ENCODE results near the gene KIAA0753.

The KIAA0753 gene

DNA sequence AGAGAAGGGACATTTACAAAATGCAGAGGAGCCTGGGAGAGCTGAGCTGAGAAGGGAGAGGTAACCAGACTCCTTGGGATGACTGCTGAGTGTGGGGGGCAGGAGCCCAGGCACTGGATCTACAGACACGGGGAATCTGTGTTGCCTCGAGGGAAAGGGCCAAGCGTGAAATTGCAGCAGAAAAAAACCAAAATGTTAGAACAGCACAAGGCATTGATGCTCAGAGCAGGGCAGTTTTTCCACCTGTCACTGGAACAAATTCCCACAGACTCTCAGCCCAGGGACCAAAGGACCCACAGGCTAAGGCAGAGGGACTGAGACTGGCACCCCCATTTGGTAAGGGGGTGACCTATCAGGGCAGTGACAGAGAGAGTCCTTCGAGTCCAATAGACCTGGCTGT lies 86.2 kb downstream of the KIAA0753 start:
- Histone ChIP-seq H3K36me3 (ENCODE audit: control insufficient read depth, insufficient read depth, low read length) (no peaks in the 10 kb centered on the region), H3K27me3 (replicated peaks; ENCODE audit: control insufficient read depth, insufficient read depth, low read length) (peaks cover 7% of the 10 kb centered on the region), H3K4me3 (replicated peaks; ENCODE audit: low read depth, low read length) (no peak overlapping the region)
- TF ChIP-seq, protein P1, sequence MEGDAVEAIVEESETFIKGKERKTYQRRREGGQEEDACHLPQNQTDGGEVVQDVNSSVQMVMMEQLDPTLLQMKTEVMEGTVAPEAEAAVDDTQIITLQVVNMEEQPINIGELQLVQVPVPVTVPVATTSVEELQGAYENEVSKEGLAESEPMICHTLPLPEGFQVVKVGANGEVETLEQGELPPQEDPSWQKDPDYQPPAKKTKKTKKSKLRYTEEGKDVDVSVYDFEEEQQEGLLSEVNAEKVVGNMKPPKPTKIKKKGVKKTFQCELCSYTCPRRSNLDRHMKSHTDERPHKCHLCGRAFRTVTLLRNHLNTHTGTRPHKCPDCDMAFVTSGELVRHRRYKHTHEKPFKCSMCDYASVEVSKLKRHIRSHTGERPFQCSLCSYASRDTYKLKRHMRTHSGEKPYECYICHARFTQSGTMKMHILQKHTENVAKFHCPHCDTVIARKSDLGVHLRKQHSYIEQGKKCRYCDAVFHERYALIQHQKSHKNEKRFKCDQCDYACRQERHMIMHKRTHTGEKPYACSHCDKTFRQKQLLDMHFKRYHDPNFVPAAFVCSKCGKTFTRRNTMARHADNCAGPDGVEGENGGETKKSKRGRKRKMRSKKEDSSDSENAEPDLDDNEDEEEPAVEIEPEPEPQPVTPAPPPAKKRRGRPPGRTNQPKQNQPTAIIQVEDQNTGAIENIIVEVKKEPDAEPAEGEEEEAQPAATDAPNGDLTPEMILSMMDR (IDR thresholded peaks at IDR 0.05; ENCODE audit: insufficient read depth, low read length, poor library complexity, severe bottlenecking): no peak
- DNase-seq (ENCODE audit: extremely low read depth, insufficient read length): no peak

DNA sequence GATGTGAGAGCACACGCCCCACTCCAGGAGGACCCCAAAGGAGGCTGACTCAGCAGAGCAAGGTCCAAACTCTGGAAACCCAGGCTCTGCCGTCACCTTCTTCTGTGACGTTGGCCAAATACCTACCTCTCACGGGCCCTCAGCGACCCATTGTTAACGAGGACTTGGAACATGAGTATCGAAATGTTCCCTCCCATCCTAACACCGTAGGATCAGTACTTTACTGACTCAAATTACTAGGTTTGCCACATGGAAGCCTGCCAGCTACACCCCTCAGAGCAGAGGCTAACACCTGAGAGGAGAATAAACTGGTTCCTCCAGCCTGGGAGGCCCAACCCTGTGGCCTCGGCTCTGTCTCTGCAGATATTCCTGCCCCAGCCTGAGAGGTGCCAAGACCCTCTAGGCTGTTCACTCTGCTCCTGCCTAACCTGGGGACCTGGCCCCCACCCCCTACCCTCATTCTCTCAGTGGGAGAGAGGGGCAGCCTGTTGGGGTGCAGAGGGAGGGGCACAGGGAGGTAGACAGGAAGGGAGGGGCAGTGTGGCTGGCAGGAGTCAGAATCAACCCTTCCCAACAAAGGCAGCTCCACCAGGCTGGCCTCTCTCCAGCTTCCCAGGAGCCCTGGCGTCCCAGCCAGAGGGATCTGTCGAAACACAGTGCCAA lies 88.5 kb downstream of the KIAA0753 start:
- Histone ChIP-seq H3K36me3 (ENCODE audit: control insufficient read depth, insufficient read depth, low read length) (no peaks in the 10 kb centered on the region), H3K27me3 (replicated peaks; ENCODE audit: control insufficient read depth, insufficient read depth, low read length) (peaks cover 7% of the 10 kb centered on the region), H3K4me3 (replicated peaks; ENCODE audit: low read depth, low read length) (no peak overlapping the region)
- TF ChIP-seq, protein P1 (IDR thresholded peaks at IDR 0.05; ENCODE audit: insufficient read depth, low read length, poor library complexity, severe bottlenecking): no peak
- no peak for DNase-seq (ENCODE audit: extremely low read depth, insufficient read length)

DNA sequence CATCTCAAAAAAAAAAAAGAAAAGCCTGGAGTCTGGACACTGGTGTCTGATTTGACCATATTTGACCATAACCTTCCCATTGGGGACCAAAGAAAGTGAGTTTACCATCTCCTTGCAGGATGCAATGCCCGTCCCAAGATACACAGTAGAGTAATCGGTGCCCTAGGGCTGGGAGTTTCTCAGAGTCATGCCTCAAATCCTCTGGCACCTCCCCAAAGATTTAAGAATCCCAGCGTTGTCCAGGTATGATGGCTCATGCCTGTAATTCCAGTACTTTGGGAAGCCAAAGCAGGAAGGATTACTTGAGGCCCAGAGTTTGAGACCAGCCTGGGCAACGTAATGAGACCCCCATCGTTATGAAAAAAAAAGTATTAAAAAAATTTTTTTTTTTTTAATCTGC lies 89.2 kb downstream of the KIAA0753 start:
- TF ChIP-seq, protein P1 (IDR thresholded peaks at IDR 0.05; ENCODE audit: insufficient read depth, low read length, poor library complexity, severe bottlenecking): no peak
- Histone ChIP-seq H3K4me3 (replicated peaks; ENCODE audit: low read depth, low read length) (no peak overlapping the region), H3K27me3 (replicated peaks; ENCODE audit: control insufficient read depth, insufficient read depth, low read length) (peaks cover 7% of the 10 kb centered on the region), H3K36me3 (ENCODE audit: control insufficient read depth, insufficient read depth, low read length) (no peaks in the 10 kb centered on the region)
- no peak for DNase-seq (ENCODE audit: extremely low read depth, insufficient read length)

DNA sequence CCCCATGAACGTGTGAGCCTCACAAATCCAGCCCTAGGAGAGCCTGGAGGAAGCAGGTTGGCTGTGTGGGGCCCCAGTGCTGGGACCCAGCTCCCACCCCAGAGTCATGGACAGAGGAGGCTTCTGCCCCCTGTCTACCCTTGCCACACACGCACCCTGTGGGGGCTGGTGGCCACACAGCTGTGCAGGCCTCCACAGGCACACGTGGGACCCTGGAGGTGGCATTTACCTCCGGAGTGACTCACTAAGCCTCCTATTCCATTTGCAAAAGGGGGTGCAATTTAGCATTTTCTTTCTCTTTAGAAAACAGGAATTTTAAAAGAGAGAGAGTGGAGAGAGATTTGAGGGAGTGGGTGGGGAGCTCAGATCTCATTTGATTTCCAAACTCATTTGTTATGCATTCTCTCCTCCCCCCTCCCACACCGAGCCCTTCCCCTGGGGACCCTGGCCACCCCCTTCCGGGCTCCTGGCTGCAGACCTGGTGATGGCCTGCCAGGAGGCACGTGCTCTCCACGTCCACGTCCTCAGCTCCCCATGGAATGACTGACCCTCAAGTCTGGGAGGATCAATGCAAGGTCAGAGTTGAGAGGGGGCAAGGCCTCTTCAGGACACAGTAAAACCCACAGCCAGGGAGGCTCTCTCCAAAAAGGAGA lies 91.0 kb downstream of the KIAA0753 start:
- no peak for DNase-seq (ENCODE audit: extremely low read depth, insufficient read length)
- Histone ChIP-seq H3K4me3 (replicated peaks; ENCODE audit: low read depth, low read length) (no peak overlapping the region), H3K27me3 (replicated peaks; ENCODE audit: control insufficient read depth, insufficient read depth, low read length) (peaks cover 4% of the 10 kb centered on the region), H3K36me3 (ENCODE audit: control insufficient read depth, insufficient read depth, low read length) (no peaks in the 10 kb centered on the region)
- TF ChIP-seq, protein P1 (IDR thresholded peaks at IDR 0.05; ENCODE audit: insufficient read depth, low read length, poor library complexity, severe bottlenecking): no peak

DNA sequence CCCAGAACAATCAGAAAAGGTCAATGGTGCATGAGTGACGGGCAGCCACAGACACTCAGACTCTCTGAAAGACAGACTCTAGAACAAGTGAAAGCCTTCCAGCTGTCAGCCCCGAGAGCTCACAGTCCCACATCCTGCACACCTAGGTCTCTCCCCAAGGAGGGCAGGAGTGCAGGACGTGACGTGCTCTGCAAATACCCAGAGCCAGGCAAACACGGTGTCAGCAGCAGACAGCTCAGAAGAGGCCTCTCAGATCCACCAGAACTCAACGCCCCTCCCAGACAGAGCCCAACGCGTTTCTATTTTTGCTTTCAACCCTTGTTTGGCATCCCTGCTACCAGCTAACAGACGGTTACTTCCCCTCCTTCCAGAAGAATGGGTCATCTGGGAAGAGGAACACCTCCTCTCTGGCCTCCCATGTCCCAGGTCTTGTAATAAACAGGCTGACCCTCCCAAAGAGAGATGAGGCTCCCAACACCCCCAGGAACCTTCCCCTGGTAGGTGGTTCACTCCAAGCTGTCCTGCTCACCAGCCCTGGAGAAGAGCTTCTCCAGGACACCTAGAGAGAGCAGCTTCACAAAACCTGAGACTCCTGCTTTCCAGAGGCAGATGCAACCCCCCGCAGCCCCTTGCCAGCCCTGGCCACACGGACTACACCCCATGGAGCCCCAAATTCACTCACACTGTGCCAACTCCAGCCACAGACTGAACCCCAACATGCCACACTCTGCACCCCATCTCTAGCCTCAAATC lies 91.8 kb downstream of the KIAA0753 start:
- Histone ChIP-seq H3K36me3 (ENCODE audit: control insufficient read depth, insufficient read depth, low read length) (no peaks in the 10 kb centered on the region), H3K4me3 (replicated peaks; ENCODE audit: low read depth, low read length) (no peak overlapping the region), H3K27me3 (replicated peaks; ENCODE audit: control insufficient read depth, insufficient read depth, low read length) (peaks cover 1% of the 10 kb centered on the region)
- TF ChIP-seq, protein P1 (IDR thresholded peaks at IDR 0.05; ENCODE audit: insufficient read depth, low read length, poor library complexity, severe bottlenecking): no peak
- no peak for DNase-seq (ENCODE audit: extremely low read depth, insufficient read length)

Measured in GM06990 (cell line).